ENCODE measurements around the gene OR2C3.

DNA sequence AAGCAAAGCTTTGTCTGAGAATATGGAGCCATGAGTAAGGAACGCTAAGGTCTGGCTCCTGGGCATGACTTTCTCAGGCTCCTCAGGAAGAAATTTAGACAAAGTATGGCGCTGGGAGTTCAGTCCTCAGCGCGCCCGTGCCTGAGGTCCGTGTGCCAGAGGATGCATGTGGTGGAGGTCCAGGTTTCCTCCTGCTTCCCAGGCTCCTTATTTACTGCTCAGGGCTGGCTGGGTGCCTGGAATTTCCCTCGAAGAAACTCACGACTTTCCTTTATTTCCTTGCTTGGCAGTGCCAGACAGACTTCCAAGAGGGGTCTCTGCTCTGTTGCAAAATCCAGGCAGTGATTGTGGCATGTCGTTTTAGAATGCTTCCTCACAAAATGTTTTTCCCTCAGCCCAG is 26.0 kb upstream of the OR2C3 start:
- no peak for TF ChIP-seq EZH2phosphoT487 (conservative IDR thresholded peaks at IDR 0.05; ENCODE audit: low read length)
- TF ChIP-seq, protein P1, sequence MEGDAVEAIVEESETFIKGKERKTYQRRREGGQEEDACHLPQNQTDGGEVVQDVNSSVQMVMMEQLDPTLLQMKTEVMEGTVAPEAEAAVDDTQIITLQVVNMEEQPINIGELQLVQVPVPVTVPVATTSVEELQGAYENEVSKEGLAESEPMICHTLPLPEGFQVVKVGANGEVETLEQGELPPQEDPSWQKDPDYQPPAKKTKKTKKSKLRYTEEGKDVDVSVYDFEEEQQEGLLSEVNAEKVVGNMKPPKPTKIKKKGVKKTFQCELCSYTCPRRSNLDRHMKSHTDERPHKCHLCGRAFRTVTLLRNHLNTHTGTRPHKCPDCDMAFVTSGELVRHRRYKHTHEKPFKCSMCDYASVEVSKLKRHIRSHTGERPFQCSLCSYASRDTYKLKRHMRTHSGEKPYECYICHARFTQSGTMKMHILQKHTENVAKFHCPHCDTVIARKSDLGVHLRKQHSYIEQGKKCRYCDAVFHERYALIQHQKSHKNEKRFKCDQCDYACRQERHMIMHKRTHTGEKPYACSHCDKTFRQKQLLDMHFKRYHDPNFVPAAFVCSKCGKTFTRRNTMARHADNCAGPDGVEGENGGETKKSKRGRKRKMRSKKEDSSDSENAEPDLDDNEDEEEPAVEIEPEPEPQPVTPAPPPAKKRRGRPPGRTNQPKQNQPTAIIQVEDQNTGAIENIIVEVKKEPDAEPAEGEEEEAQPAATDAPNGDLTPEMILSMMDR (IDR thresholded peaks at IDR 0.05; ENCODE audit: insufficient read depth, low read length, poor library complexity, severe bottlenecking), result no peak

Data from SU-DHL-6 (cell line).